HEK293 (cell line): ENCODE results near the gene UNC80.

Experiments used
- EGR2 ChIP-seq: fragments of 450-650 bp; formaldehyde crosslinking; IDR thresholded peaks from 2 replicates; pipeline ENCODE4 v1.5.1; 2016; ENCODE audit warnings: low read depth, missing biosample characterization, missing genetic modification characterization
- FEZF1 ChIP-seq: fragments of 450-650 bp; formaldehyde crosslinking; IDR thresholded peaks from 2 replicates; pipeline ENCODE4 v1.5.1; 2016; ENCODE audit warnings: missing biosample characterization, missing genetic modification characterization
- ZBTB21 ChIP-seq: fragments of 450-650 bp; formaldehyde crosslinking; IDR thresholded peaks from 2 replicates; pipeline ENCODE4 v1.5.1; 2017; ENCODE audit warnings: missing biosample characterization, missing genetic modification characterization
- ZNF155 ChIP-seq: fragments of 450-650 bp; formaldehyde crosslinking; IDR thresholded peaks from 2 replicates; pipeline ENCODE4 v1.5.1; 2016; ENCODE audit warnings: missing biosample characterization, missing genetic modification characterization
- ZNF24 ChIP-seq: fragments of 450-650 bp; formaldehyde crosslinking; IDR thresholded peaks from 2 replicates; pipeline ENCODE4 v1.5.1; 2016; ENCODE audit warnings: missing biosample characterization, missing genetic modification characterization
- TF ChIP-seq, protein P1 (sequence below): fragments of 450-650 bp; formaldehyde crosslinking; IDR thresholded peaks from 2 replicates; pipeline ENCODE4 v1.5.1; 2016; ENCODE audit warnings: missing biosample characterization, missing genetic modification characterization
- TF ChIP-seq, protein P2 (sequence below): fragments of 450-650 bp; formaldehyde crosslinking; IDR thresholded peaks from 2 replicates; pipeline ENCODE4 v1.5.1; 2016; ENCODE audit warnings: missing biosample characterization, missing genetic modification characterization

DNA sequence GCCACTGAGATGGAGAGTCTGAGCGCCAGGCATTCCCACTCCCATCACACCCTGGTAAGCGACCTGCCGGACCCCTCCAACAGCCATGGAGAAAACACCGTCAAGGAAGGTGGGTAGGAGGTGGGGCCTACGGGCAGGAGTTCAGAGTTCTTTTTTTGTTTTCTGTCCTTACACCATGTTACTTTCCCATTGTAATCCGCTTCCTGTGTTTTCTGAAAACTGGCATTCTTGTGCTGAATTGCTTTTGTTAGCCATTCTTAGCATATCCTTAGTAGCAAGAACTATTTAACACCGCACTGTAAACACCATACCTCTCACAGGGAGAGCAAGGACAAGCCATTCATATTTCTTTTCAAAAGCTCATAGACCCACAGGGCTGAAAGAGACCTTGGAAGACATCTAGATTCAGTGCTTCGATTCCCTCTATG is 46.2 kb downstream of the UNC80 start:
- TF ChIP-seq ZBTB21 (tag by site-specific recombination): no peak
- TF ChIP-seq, protein P1, sequence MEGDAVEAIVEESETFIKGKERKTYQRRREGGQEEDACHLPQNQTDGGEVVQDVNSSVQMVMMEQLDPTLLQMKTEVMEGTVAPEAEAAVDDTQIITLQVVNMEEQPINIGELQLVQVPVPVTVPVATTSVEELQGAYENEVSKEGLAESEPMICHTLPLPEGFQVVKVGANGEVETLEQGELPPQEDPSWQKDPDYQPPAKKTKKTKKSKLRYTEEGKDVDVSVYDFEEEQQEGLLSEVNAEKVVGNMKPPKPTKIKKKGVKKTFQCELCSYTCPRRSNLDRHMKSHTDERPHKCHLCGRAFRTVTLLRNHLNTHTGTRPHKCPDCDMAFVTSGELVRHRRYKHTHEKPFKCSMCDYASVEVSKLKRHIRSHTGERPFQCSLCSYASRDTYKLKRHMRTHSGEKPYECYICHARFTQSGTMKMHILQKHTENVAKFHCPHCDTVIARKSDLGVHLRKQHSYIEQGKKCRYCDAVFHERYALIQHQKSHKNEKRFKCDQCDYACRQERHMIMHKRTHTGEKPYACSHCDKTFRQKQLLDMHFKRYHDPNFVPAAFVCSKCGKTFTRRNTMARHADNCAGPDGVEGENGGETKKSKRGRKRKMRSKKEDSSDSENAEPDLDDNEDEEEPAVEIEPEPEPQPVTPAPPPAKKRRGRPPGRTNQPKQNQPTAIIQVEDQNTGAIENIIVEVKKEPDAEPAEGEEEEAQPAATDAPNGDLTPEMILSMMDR (tag by site-specific recombination): no peak
- no peak for TF ChIP-seq ZNF155 (tag by site-specific recombination)
- TF ChIP-seq ZNF24 (tag by site-specific recombination): no peak
- TF ChIP-seq, protein P2, sequence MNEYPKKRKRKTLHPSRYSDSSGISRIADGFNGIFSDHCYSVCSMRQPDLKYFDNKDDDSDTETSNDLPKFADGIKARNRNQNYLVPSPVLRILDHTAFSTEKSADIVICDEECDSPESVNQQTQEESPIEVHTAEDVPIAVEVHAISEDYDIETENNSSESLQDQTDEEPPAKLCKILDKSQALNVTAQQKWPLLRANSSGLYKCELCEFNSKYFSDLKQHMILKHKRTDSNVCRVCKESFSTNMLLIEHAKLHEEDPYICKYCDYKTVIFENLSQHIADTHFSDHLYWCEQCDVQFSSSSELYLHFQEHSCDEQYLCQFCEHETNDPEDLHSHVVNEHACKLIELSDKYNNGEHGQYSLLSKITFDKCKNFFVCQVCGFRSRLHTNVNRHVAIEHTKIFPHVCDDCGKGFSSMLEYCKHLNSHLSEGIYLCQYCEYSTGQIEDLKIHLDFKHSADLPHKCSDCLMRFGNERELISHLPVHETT (tag by site-specific recombination): no peak
- TF ChIP-seq EGR2 (tag by site-specific recombination): no peak
- no peak for TF ChIP-seq FEZF1
